Measurements from ENCODE around the gene CCDC191. TPM values are rescaled to one million over a fixed set of nuclear protein-coding genes. Genes with fewer than 3 reads are reported as not detected.

CCDC191 gene
- total RNA-seq, 1 donor, result 4.2 TPM

DNA sequence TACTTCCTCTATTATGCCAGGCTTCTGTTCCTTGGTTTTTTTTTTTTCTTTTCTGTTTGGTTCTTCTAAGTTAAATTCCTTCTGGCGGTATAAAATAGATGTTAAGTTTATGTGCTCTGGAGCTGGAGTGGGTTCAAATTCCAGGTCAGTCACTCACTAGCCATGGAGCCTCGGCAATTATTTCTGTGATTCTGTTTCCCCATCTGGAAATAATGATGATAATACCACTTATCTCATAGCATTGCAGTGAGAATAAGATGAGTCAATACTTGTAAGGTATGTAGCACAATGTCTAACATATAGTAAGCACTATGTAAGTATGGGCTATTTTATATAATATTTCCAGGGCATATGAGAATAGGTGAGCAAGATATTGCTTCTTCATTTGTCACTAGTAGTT lies 141.7 kb downstream of the CCDC191 start:
- peak; percentile 86 for DNase-seq (ENCODE audit: low read depth)
- no peak overlapping the region for H3K4me3 ChIP-seq (ENCODE audit: low read depth, low read length)
- TF ChIP-seq, protein P1, sequence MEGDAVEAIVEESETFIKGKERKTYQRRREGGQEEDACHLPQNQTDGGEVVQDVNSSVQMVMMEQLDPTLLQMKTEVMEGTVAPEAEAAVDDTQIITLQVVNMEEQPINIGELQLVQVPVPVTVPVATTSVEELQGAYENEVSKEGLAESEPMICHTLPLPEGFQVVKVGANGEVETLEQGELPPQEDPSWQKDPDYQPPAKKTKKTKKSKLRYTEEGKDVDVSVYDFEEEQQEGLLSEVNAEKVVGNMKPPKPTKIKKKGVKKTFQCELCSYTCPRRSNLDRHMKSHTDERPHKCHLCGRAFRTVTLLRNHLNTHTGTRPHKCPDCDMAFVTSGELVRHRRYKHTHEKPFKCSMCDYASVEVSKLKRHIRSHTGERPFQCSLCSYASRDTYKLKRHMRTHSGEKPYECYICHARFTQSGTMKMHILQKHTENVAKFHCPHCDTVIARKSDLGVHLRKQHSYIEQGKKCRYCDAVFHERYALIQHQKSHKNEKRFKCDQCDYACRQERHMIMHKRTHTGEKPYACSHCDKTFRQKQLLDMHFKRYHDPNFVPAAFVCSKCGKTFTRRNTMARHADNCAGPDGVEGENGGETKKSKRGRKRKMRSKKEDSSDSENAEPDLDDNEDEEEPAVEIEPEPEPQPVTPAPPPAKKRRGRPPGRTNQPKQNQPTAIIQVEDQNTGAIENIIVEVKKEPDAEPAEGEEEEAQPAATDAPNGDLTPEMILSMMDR (IDR thresholded peaks at IDR 0.05; ENCODE audit: insufficient read depth, low read length), result no peak

Other genes starting within 250 kb of the CCDC191 start
- gene GRAMD1C, start 217.7 kb downstream of the CCDC191 start, total RNA-seq (ENCODE audit: low replicate concordance), result 9.2 and 12.1 TPM in 2 replicates
- 3.3 and 7.0 TPM in 2 replicates for gene ZDHHC23, start 108.5 kb downstream of the CCDC191 start, total RNA-seq (ENCODE audit: low replicate concordance)
- gene QTRT2, start 211 bp upstream of the CCDC191 start, total RNA-seq (ENCODE audit: low replicate concordance), result 23.7 and 33.9 TPM in 2 replicates
- gene DRD3, start 122.5 kb upstream of the CCDC191 start, total RNA-seq (ENCODE audit: low replicate concordance), result not detected in 2 replicates
- gene ZNF80, start 181.1 kb upstream of the CCDC191 start, total RNA-seq (ENCODE audit: low replicate concordance), result not detected in 2 replicates
- gene TIGIT, start 237.5 kb upstream of the CCDC191 start, total RNA-seq (ENCODE audit: low replicate concordance), result 0.18 and 0.33 TPM in 2 replicates

Data from fibroblast of the aortic adventitia (primary cell).